Mammary epithelial cell (primary cell): Measurements from ENCODE around the gene GGA2.

Source experiments
- EZH2 ChIP-seq: IDR thresholded peaks from 2 replicates; pipeline ENCODE4 v1.6.1; 2012; ENCODE audit warnings: low read length, inconsistent platforms, borderline replicate concordance
- TF ChIP-seq, protein P1 (sequence below), 2 donors: IDR thresholded peaks in 1 of 2; conservative IDR thresholded peaks in 1 of 2; 2 replicates each; pipeline ENCODE4 v1.5.1; 2011 to 2012; ENCODE audit warnings: inconsistent platforms in 2 of 2, low read length in 2 of 2, mild to moderate bottlenecking in 2 of 2, control low read depth in 1 of 2, low read depth in 1 of 2; ENCODE audit not compliant: insufficient read depth in 1 of 2; ENCODE audit errors: extremely low read depth in 1 of 2

DNA sequence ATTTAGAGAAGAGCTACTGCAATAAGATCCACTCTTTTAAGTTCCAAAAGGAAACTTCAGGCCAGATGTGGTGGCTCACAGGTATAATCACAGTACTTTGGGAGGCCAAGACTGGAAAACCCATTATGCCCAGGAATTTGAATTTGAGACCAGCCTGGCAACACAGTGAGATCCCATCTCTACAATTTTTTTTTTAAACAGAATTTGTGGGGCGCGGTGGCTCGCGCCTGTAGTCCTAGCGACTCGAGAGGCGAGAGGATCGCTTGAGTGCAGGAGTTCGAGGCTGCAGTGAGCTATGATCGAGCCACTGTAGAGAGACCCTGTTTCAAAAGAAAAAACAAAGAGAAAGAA, 58.1 kb downstream of the GGA2 start:
- TF ChIP-seq, protein P1, sequence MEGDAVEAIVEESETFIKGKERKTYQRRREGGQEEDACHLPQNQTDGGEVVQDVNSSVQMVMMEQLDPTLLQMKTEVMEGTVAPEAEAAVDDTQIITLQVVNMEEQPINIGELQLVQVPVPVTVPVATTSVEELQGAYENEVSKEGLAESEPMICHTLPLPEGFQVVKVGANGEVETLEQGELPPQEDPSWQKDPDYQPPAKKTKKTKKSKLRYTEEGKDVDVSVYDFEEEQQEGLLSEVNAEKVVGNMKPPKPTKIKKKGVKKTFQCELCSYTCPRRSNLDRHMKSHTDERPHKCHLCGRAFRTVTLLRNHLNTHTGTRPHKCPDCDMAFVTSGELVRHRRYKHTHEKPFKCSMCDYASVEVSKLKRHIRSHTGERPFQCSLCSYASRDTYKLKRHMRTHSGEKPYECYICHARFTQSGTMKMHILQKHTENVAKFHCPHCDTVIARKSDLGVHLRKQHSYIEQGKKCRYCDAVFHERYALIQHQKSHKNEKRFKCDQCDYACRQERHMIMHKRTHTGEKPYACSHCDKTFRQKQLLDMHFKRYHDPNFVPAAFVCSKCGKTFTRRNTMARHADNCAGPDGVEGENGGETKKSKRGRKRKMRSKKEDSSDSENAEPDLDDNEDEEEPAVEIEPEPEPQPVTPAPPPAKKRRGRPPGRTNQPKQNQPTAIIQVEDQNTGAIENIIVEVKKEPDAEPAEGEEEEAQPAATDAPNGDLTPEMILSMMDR (conservative IDR thresholded peaks at IDR 0.05 in 1 of 2, IDR thresholded peaks at IDR 0.05 in 1 of 2; ENCODE audit: extremely low read depth in 1 of 2, insufficient read depth in 1 of 2, low read depth in 1 of 2, low read length in 2 of 2): no peak
- TF ChIP-seq EZH2: no peak
